CD4-positive, alpha-beta T cell treated with Interleukin-1 beta for 1 hour (primary cell): Measurements from ENCODE around the gene GCLC.

Experiments
- DNase-seq, 2 donors: peaks; one replicate each; pipeline ENCODE4 v3.0.0-alpha.2; 2020 to 2022

GCLC gene

GRCh38 chr6:53523511-53524454, 21.1 kb downstream of the GCLC start:
- no peak for DNase-seq

GRCh38 chr6:53520320-53520928, 24.5 kb downstream of the GCLC start:
- no peak for DNase-seq

GRCh38 chr6:53518862-53519261, 26.0 kb downstream of the GCLC start:
- DNase-seq, result no peak

- DNase-seq, result no peak
Measured at GRCh38 chr6:53517021-53517420, 27.9 kb downstream of the GCLC start.

- DNase-seq, result no peak
Measured at GRCh38 chr6:53514677-53515076, 30.2 kb downstream of the GCLC start.

GRCh38 chr6:53513519-53513966, 31.4 kb downstream of the GCLC start:
- DNase-seq, result no peak

- no peak for DNase-seq
Measured at GRCh38 chr6:53513056-53513455, 31.8 kb downstream of the GCLC start.

- DNase-seq, result no peak
Measured at GRCh38 chr6:53512626-53513025, 32.3 kb downstream of the GCLC start.

GRCh38 chr6:53510746-53511145, 34.2 kb downstream of the GCLC start:
- DNase-seq, result no peak

GRCh38 chr6:53506872-53507271, 38.0 kb downstream of the GCLC start:
- no peak for DNase-seq

- no peak for DNase-seq
Measured at GRCh38 chr6:53504512-53504911, 40.4 kb downstream of the GCLC start.

GRCh38 chr6:53503060-53503459, 41.8 kb downstream of the GCLC start:
- no peak for DNase-seq

- DNase-seq, result no peak
Measured at GRCh38 chr6:53501432-53501831, 43.5 kb downstream of the GCLC start.

GRCh38 chr6:53500095-53500494, 44.8 kb downstream of the GCLC start:
- no peak for DNase-seq

GRCh38 chr6:53499094-53499493, 45.8 kb downstream of the GCLC start:
- no peak for DNase-seq

GRCh38 chr6:53498649-53499048, 46.3 kb downstream of the GCLC start:
- no peak for DNase-seq

GRCh38 chr6:53497905-53498304, 47.0 kb downstream of the GCLC start:
- DNase-seq, result no peak

GRCh38 chr6:53496797-53497375, 48.0 kb downstream of the GCLC start:
- no peak for DNase-seq

GRCh38 chr6:53495506-53496499, 49.1 kb downstream of the GCLC start:
- DNase-seq, result no peak

- DNase-seq, result no peak
Measured at GRCh38 chr6:53494076-53494475, 50.8 kb downstream of the GCLC start.

GRCh38 chr6:53493635-53494025, 51.3 kb downstream of the GCLC start:
- DNase-seq, result no peak

- DNase-seq, result peak in 1 of 2 donors; percentile 60
Measured at GRCh38 chr6:53492860-53493634, 51.9 kb downstream of the GCLC start.
